GM12891 (cell line): ENCODE measurements around the gene CMTM3.

Experiments
- POLR2A ChIP-seq: IDR thresholded peaks from 2 replicates; pipeline ENCODE4 v1.6.1; 2011; ENCODE audit warnings: low read depth, low read length, control low read depth
- POLR2AphosphoS5 ChIP-seq: IDR thresholded peaks from 2 replicates; pipeline ENCODE4 v1.6.1; 2011; ENCODE audit warnings: low read depth, low read length, control low read depth
- POU2F2 ChIP-seq: IDR thresholded peaks from 2 replicates; pipeline ENCODE4 v1.6.1; 2011; ENCODE audit warnings: low read depth, mild to moderate bottlenecking, control low read depth, low read length, moderate library complexity
- SPI1 ChIP-seq: IDR thresholded peaks from 2 replicates; pipeline ENCODE4 v1.6.1; 2011; ENCODE audit warnings: low read depth, low read length, control low read depth
- TAF1 ChIP-seq: IDR thresholded peaks from 2 replicates; pipeline ENCODE4 v1.6.1; 2011; ENCODE audit warnings: low read depth, low read length, control low read depth

DNA sequence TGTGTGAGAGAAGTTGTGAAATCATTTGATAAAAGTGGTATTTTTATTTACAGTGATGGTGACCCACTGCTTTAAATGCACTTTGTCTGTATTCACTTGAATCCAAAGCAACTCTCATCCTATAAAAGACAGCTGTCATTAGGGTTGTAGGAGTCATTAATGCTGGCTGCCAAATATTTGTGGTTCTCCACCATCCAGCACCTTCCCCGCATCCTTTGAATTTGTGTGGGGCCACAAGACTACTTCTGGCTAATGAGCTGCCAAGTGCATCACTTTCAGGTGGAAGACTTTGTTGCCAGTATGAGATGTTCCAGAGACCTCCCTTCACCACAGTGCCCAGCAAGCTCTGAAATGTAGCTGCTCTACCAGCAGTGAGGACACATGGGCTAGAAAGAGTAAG, 43.4 kb downstream of the CMTM3 start:
- TF ChIP-seq POLR2A, result no peak
- TF ChIP-seq POLR2AphosphoS5, result no peak
- TF ChIP-seq TAF1, result no peak
- TF ChIP-seq SPI1, result no peak
- no peak for TF ChIP-seq POU2F2
